Measurements from ENCODE around the gene IFNW1. TPM values are rescaled to one million over a fixed set of nuclear protein-coding genes. Genes with fewer than 3 reads are reported as not detected.
A peak's percentile ranks its signal among the peaks of the same experiment; 100 is the strongest.
"Not testable (repeated sequence)": the region's sequence is repeated elsewhere in the genome, so short reads cannot be mapped to it uniquely, and the experiment has no call there.

IFNW1 gene
- total RNA-seq, result not detected
- not detected for polyA plus RNA-seq (ENCODE audit: insufficient read depth, low read depth, low replicate concordance)
- long read RNA-seq, donor 1, result 0 reads
- long read RNA-seq, donor 2, result 0 reads

DNA sequence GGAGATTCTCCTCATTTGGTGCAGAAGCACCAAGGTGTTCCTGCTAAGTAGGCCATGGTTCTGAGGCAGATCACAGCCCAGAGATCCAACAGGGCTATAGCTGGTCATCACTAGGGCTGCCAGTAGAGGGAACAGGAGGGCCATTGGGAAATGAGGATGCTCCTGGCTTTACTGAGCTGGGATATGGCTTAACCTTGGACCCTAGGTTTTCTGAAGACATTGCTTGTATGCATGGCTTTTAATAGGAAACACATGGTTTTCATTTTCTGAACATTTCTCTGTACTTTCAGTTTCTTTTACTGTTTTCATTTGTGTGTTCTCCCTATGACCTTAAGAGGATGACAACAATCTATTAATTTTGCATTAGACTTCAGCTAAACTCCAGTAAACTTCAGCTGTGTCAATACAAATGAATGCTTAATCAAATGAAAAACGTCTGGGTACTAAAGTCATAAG, at the start of gene IFNW1:
Gene IFNW1, minus strand, starts transcription at position 406 of the 456 bp plus-strand sequence. Its CDS starts 262 bp downstream, at position 144.
- 50 to 60% methylated on average over 1 of the region's 1 CpG for WGBS, 2 donors
- Histone ChIP-seq H3K4me3 (no peak within 1 kb of the TSS), H3K36me3 (ENCODE audit: low read depth, missing control alignments) (no peaks in the 10 kb centered on the region), H3K27me3 (no peaks in the 10 kb centered on the region), H3K9me3 (no peaks in the 10 kb centered on the region), H3K27ac (no peak within 1 kb of the TSS), H3K4me1 (no peaks in the 10 kb centered on the region)
- no peak for TF ChIP-seq POLR2A (IDR thresholded peaks at IDR 0.05)
- TF ChIP-seq CTCF (IDR thresholded peaks at IDR 0.05), result no peak
- intact Hi-C loops (cut with DNase I; ENCODE audit: low total_unique reads), result no loop called here
- no peak for DNase-seq

GRCh38 chr9:21187487-21187886, 45.9 kb upstream of the IFNW1 start, which contains the start of gene IFNA4:
Gene IFNA4 (minus strand): TSS chr9:21187587. CDS start chr9:21187531, 56 bp downstream.
- intact Hi-C loops (cut with DNase I; ENCODE audit: low total_unique reads); H3K36me3 ChIP-seq (ENCODE audit: low read depth, missing control alignments); H3K27me3 ChIP-seq; H3K4me1 ChIP-seq; H3K4me3 ChIP-seq; H3K9me3 ChIP-seq; H3K27ac ChIP-seq; DNase-seq: not testable (repeated sequence)
- 83 to 91% methylated on average over 3 of the region's 3 CpGs for WGBS, 2 donors

- intact Hi-C loops (cut with DNase I; ENCODE audit: low total_unique reads); H3K27ac ChIP-seq; H3K4me3 ChIP-seq; H3K36me3 ChIP-seq (ENCODE audit: low read depth, missing control alignments); H3K4me1 ChIP-seq; H3K27me3 ChIP-seq; H3K9me3 ChIP-seq: not testable (repeated sequence)
- DNase-seq, result peak; percentile 35
- peak in 1 of 3 experiments; percentile 18 for TF ChIP-seq CTCF (IDR thresholded peaks at IDR 0.05)
- 46 to 48% methylated on average over 4 of the region's 4 CpGs for WGBS, 2 donors
Observed at GRCh38 chr9:21182810-21183736, 41.4 kb upstream of the IFNW1 start.

GRCh38 chr9:21174671-21175070, 33.0 kb upstream of the IFNW1 start:
- Histone ChIP-seq H3K4me1 (no peaks in the 10 kb centered on the region), H3K4me3 (no peak overlapping the region), H3K27ac (no peak overlapping the region), H3K27me3 (no peaks in the 10 kb centered on the region), H3K36me3 (ENCODE audit: low read depth, missing control alignments) (no peaks in the 10 kb centered on the region), H3K9me3 (no peaks in the 10 kb centered on the region)
- DNase-seq, result no peak
- TF ChIP-seq POLR2A (IDR thresholded peaks at IDR 0.05) (no peak), CTCF (IDR thresholded peaks at IDR 0.05) (no peak)
- intact Hi-C loops (cut with DNase I; ENCODE audit: low total_unique reads), result no loop called here
- 81 to 85% methylated on average over 2 of the region's 2 CpGs for WGBS, 2 donors

GRCh38 chr9:21172156-21172555, 30.5 kb upstream of the IFNW1 start:
- 91 to 94% methylated on average over 3 of the region's 3 CpGs for WGBS, 2 donors
- Histone ChIP-seq H3K27me3 (no peaks in the 10 kb centered on the region), H3K36me3 (ENCODE audit: low read depth, missing control alignments) (no peaks in the 10 kb centered on the region)

More at GRCh38 chr9:21172156-21172555, 30.5 kb upstream of the IFNW1 start:
- DNase-seq, result no peak
- intact Hi-C loops (cut with DNase I; ENCODE audit: low total_unique reads), result no loop called here
- Histone ChIP-seq H3K4me3 (no peak overlapping the region), H3K27ac (no peak overlapping the region), H3K4me1 (no peaks in the 10 kb centered on the region), H3K9me3 (no peaks in the 10 kb centered on the region)
- no peak for TF ChIP-seq CTCF (IDR thresholded peaks at IDR 0.05)
